Omental fat pad (tissue), 4 donors: Measurements from ENCODE around the gene PLEKHJ1. TPM values are rescaled to one million over a fixed set of nuclear protein-coding genes. Genes with fewer than 3 reads are reported as not detected.
"Not testable (repeated sequence)": the region's sequence is repeated elsewhere in the genome, so short reads cannot be mapped to it uniquely, and the experiment has no call there.

Source experiments
- ATAC-seq: fragments of 150-250 bp; one replicate; pipeline ENCODE4 v1.9.1; 2016; ENCODE audit warnings: mild to moderate bottlenecking, moderate library complexity; ENCODE audit not compliant: low FRiP score
- DNase-seq: peaks from one replicate; pipeline ENCODE4 v3.0.0-alpha.2; 2019; ENCODE audit warnings: low spot score
- CTCF ChIP-seq, 3 donors: fragments of 450-650 bp; IDR thresholded peaks; one replicate each; pipeline ENCODE4 v1.5.1; 2016 to 2017; ENCODE audit warnings: antibody characterized with exemption in 3 of 3, mild to moderate bottlenecking in 3 of 3, moderate library complexity in 2 of 3
- total RNA-seq, 4 donors: library from RNA; depleted of rRNA; stranded (reverse); fragments of >200 nt; gene quantifications; one replicate each; pipeline ENCODE4 v1.1.0, GENCODE V29; 2016

Gene PLEKHJ1
- total RNA-seq = 10 to 100 TPM; 45.0 to 67.5 (median 52.3) TPM

- DNase-seq = peak; percentile 94
- peak in 2 of 3 donors; percentile 90 to 95 for TF ChIP-seq CTCF (IDR thresholded peaks at IDR 0.05)
- peak; percentile 90 for ATAC-seq
Measured at GRCh38 chr19:2236314-2237050, at the start of gene PLEKHJ1, which contains the start of gene SF3A2. PLEKHJ1 (minus strand) TSS chr19:2236329; CDS start chr19:2236248, 81 bp downstream. SF3A2 (plus strand) TSS chr19:2236824; CDS start chr19:2243419, 6,595 bp downstream.

GRCh38 chr19:2283835-2284507 lies 47.8 kb upstream of the PLEKHJ1 start:
- ATAC-seq (no peak), DNase-seq (no peak)
- TF ChIP-seq CTCF (IDR thresholded peaks at IDR 0.05) = no peak

- TF ChIP-seq CTCF (IDR thresholded peaks at IDR 0.05) = no peak
- ATAC-seq (no peak), DNase-seq (no peak)
Measured at GRCh38 chr19:2282862-2283237, 46.7 kb upstream of the PLEKHJ1 start.

- no peak for TF ChIP-seq CTCF (IDR thresholded peaks at IDR 0.05)
- DNase-seq (no peak), ATAC-seq (peak; percentile 35)
Measured at GRCh38 chr19:2282062-2282861, 46.1 kb upstream of the PLEKHJ1 start, which contains the start of gene PEAK3. PEAK3 (minus strand) TSS chr19:2282175; CDS start chr19:2280931, 1,244 bp downstream.

- ATAC-seq = not testable (repeated sequence)
Measured at GRCh38 chr19:2281265-2282061, 45.3 kb upstream of the PLEKHJ1 start.

GRCh38 chr19:2280633-2281264 lies 44.6 kb upstream of the PLEKHJ1 start:
- ATAC-seq (no peak), DNase-seq (no peak)
- no peak for TF ChIP-seq CTCF (IDR thresholded peaks at IDR 0.05)

More at GRCh38 chr19:2281265-2282061, 45.3 kb upstream of the PLEKHJ1 start:
- DNase-seq = not testable (repeated sequence)
